HepG2 (cell line): ENCODE data around the gene CNTN4. TPM values are rescaled to one million over a fixed set of nuclear protein-coding genes. Genes with fewer than 3 reads are reported as not detected.

ENCODE experiments used
- ATAC-seq: fragments of 200-7000 bp; cut with Tn5 transposase; 3 replicates; pipeline ENCODE4 v1.9.1; 2020; ENCODE audit warnings: mild to moderate bottlenecking, moderate library complexity
- BruUV-seq: library from RNA; stranded (reverse); fragments of 400-500 nt; replicated peaks from 2 replicates; lab custom pipeline; 2021; lab: Mats Ljungman, UMichigan
- CTCF ChIA-PET: fragments of 300-600 bp; formaldehyde crosslinking; extraction: SDS; loops from one replicate; lab custom pipeline; 2021; ENCODE audit warnings: low total read pairs, inconsistent platforms, low intra/inter-chr PET ratio; lab: Yijun Ruan, JAX
- POLR2A ChIA-PET: fragments of 350-600 bp; sonication (Branson Sonifier 250); formaldehyde crosslinking; loops from one replicate; lab custom pipeline; 2020; ENCODE audit warnings: antibody characterized with exemption, inconsistent platforms; lab: Yijun Ruan, JAX
- DNase-seq: peaks from one replicate; pipeline ENCODE4 v3.0.0-alpha.2; 2015; ENCODE audit warnings: low spot score
- FAIRE-seq: peaks from 3 replicates; lab custom pipeline; 2011; peaks lifted over from hg19 to GRCh38; lab: Jason Lieb, UNC
- H2AFZ ChIP-seq: one replicate; pipeline ENCODE4 v1.6.1; 2011; ENCODE audit warnings: low read length, inconsistent platforms
- H3K27ac ChIP-seq: fragments of 300-600 bp; 3 replicates; pipeline ENCODE4 v1.8.0; 2011; ENCODE audit warnings: mixed run types, mild to moderate bottlenecking, mixed read lengths, low read length, inconsistent platforms; ENCODE audit not compliant: insufficient read depth; ENCODE audit errors: extremely low read length
- H3K27me3 ChIP-seq, 2 experiments: fragments of 200-600 bp in 1 of 2; 2 replicates in 1 of 2; 3 replicates in 1 of 2; pipeline versions ENCODE4 v1.6.0 to v1.8.0; 2011; ENCODE audit warnings: low read length in 2 of 2, mild to moderate bottlenecking in 2 of 2, moderate library complexity in 2 of 2, inconsistent platforms in 1 of 2; ENCODE audit not compliant: insufficient read depth in 2 of 2, control insufficient read depth in 1 of 2
- H3K36me3 ChIP-seq, 2 experiments: fragments of 200-600 bp in 1 of 2; replicated peaks in 1 of 2; 2 replicates in 1 of 2; 3 replicates in 1 of 2; pipeline versions ENCODE4 v1.5.1 to v1.8.0; 2011; ENCODE audit warnings: low read length in 2 of 2, inconsistent platforms in 1 of 2; ENCODE audit not compliant: insufficient read depth in 2 of 2, control insufficient read depth in 1 of 2
- H3K4me1 ChIP-seq: 2 replicates; pipeline ENCODE4 v1.5.1; 2012; ENCODE audit warnings: low read length, inconsistent platforms; ENCODE audit not compliant: insufficient read depth
- H3K4me2 ChIP-seq: 2 replicates; pipeline ENCODE4 v1.6.0; 2011; ENCODE audit warnings: low read depth, low read length, inconsistent platforms
- H3K4me3 ChIP-seq, 3 experiments: fragments of 200-600 bp in 1 of 3; sonication (generic), shearing (Covaris generic) in 1 of 3; replicated peaks in 1 of 3; 2 replicates each; pipeline ENCODE4 v1.5.1; 2011 to 2016; ENCODE audit warnings: low read length in 3 of 3, inconsistent platforms in 2 of 3, low read depth in 2 of 3, mild to moderate bottlenecking in 2 of 3, control low read depth in 1 of 3, mixed read lengths in 1 of 3; ENCODE audit not compliant: insufficient read depth in 1 of 3
- H3K79me2 ChIP-seq: one replicate; pipeline ENCODE4 v1.6.1; 2011; ENCODE audit warnings: low read length, inconsistent platforms; ENCODE audit not compliant: insufficient read depth
- H3K9ac ChIP-seq: 2 replicates; pipeline ENCODE4 v1.6.0; 2011; ENCODE audit warnings: mild to moderate bottlenecking, low read depth, low read length, inconsistent platforms; ENCODE audit not compliant: insufficient read depth
- H3K9me3 ChIP-seq: 2 replicates; pipeline ENCODE4 v1.5.1; 2012; ENCODE audit warnings: mild to moderate bottlenecking, low read length
- H4K20me1 ChIP-seq: 2 replicates; pipeline ENCODE4 v1.6.0; 2011; ENCODE audit warnings: inconsistent platforms, mild to moderate bottlenecking, low read length, moderate library complexity; ENCODE audit not compliant: insufficient read depth
- CHCHD3 ChIP-seq: sonication (generic); formaldehyde crosslinking; IDR thresholded peaks from 2 replicates; pipeline ENCODE4 v1.8.0; 2022; ENCODE audit warnings: mild to moderate bottlenecking, missing genetic modification reagents, moderate library complexity
- HNRNPK ChIP-seq: fragments of 200-400 bp; formaldehyde crosslinking; IDR thresholded peaks from 2 replicates; pipeline ENCODE4 v1.6.1; 2018; ENCODE audit warnings: low read length, low read depth, moderate library complexity, mild to moderate bottlenecking; ENCODE audit not compliant: poor library complexity, severe bottlenecking
- MIXL1 ChIP-seq: IDR thresholded peaks from 2 replicates; pipeline ENCODE4 v1.6.1; 2016
- SMARCC2 ChIP-seq: fragments of 450-650 bp; IDR thresholded peaks from 2 replicates; pipeline ENCODE4 v1.6.1; 2017; ENCODE audit warnings: antibody characterized with exemption, mild to moderate bottlenecking
- TEAD3 ChIP-seq: optimal IDR thresholded peaks from 2 replicates; pipeline ENCODE3; 2016; ENCODE audit warnings: borderline replicate concordance
- ZNF235 ChIP-seq: sonication (generic); formaldehyde crosslinking; IDR thresholded peaks from 2 replicates; pipeline ENCODE4 v1.8.1; 2023; ENCODE audit warnings: mild to moderate bottlenecking, missing genetic modification reagents, borderline replicate concordance
- ZNF335 ChIP-seq: sonication (generic); formaldehyde crosslinking; IDR thresholded peaks from 2 replicates; pipeline ENCODE4 v1.4.0; 2020; ENCODE audit warnings: missing genetic modification reagents
- WGBS: methylation state at CpG from one replicate; pipeline ENCODE4 v1.1.6; 2017; ENCODE audit warnings: low lambda C conversion rate; 5-methylcytosine and 5-hydroxymethylcytosine counted together
- in situ Hi-C: cut with HindIII; loops from 2 replicates; pipeline ENCODE4 v1.10.0; 2017; ENCODE audit warnings: low pct_unique_long_range_greater_than_20kb; ENCODE audit not compliant: extremely low pct_ligation_motif_present
- intact Hi-C: fragments of 100-400 bp; cut with micrococcal nuclease; formaldehyde crosslinking; loops from one replicate; pipeline ENCODE4 v1.10.0; 2022; ENCODE audit not compliant: unreplicated experiment
- polyA plus RNA-seq, 8 experiments: library from polyadenylated mRNA; depleted of rRNA in 3 of 8; stranded (reverse) in 7 of 8; unstranded in 1 of 8; fragments of >200 nt; fragmentation: Illumina TruSeq in 4 of 8; extraction: Trizol in 4 of 8; gene quantifications; 2 replicates each; pipeline versions ENCODE4 v1.2.1 to v1.2.3, GENCODE V29; 2011 to 2016; ENCODE audit warnings: low read depth in 4 of 8, missing spikeins in 1 of 8, mixed read lengths in 1 of 8; ENCODE audit not compliant: insufficient read depth in 1 of 8
- total RNA-seq, 5 experiments: library from RNA; depleted of rRNA; stranded (reverse); fragments of >200 nt; fragmentation: Illumina TruSeq; extraction: Trizol; gene quantifications; 2 replicates each; pipeline ENCODE4 v1.2.3, GENCODE V29; 2016; ENCODE audit warnings: low read depth in 1 of 5
- TF ChIP-seq, protein P1 (sequence below): sonication (generic); formaldehyde crosslinking; IDR thresholded peaks from 2 replicates; pipeline ENCODE4 v1.4.0; 2020; ENCODE audit warnings: mild to moderate bottlenecking, missing genetic modification reagents
- TF ChIP-seq, protein P2 (sequence below): sonication (generic); formaldehyde crosslinking; IDR thresholded peaks from 2 replicates; pipeline ENCODE4 v1.8.1; 2023; ENCODE audit warnings: mild to moderate bottlenecking, moderate library complexity, missing genetic modification reagents
- TF ChIP-seq, protein P3 (sequence below): IDR thresholded peaks from 2 replicates; pipeline ENCODE4 v1.6.1; 2016; ENCODE audit warnings: low read depth, missing genetic modification reagents, missing compliant biosample characterization
- TF ChIP-seq, protein P4 (sequence below), 2 experiments: sonication (generic) in 1 of 2; formaldehyde crosslinking in 1 of 2; IDR thresholded peaks; 2 replicates each; pipeline versions ENCODE4 v1.5.1 to v1.6.1; 2011 to 2020; ENCODE audit warnings: borderline replicate concordance in 1 of 2, low read depth in 1 of 2, low read length in 1 of 2, mild to moderate bottlenecking in 1 of 2, missing genetic modification reagents in 1 of 2, moderate library complexity in 1 of 2

CNTN4 gene
- total and polyA plus RNA-seq, 2 of the 13 experiments (the other 11 are each of a cell fraction or from before 2014, with no cell fraction given), result 0.01 to 0.13 TPM

DNA sequence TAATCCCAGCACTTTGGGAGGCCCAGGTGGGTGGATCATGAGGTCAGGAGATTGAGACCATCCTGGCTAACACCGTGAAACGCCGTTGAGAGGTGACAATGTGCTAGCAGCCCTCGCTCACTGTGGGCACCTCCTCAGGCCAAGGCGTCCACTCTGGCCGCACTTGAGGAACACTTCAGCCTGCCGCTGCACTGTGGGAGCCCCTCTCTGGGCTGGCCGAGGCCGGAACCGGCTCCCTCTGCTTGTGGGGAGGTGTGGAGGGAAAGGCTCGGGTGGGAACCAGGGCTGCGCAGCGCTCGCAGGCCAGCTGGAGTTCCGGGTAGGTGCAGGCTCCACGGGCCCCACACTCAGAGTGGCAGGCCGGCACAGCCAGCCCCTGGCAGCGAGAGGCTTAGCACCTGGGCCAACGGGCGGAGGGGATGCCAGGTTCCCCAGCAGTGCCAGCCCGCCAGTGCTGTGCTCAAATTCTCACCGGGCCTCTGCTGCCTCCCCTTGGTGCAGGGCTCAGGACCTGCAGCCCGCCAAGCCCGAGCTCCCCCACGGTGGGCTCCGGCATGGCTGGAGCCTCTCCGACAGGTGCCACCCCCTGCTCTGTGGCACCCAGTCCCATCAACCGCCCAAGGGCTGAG is 253.6 kb downstream of the CNTN4 start (continued):
- TF ChIP-seq TEAD3 (no peak), SMARCC2 (no peak), CHCHD3 (CRISPR knock-in tag) (no peak), ZNF335 (CRISPR knock-in tag) (no peak), HNRNPK (no peak)
- TF ChIP-seq, protein P1, sequence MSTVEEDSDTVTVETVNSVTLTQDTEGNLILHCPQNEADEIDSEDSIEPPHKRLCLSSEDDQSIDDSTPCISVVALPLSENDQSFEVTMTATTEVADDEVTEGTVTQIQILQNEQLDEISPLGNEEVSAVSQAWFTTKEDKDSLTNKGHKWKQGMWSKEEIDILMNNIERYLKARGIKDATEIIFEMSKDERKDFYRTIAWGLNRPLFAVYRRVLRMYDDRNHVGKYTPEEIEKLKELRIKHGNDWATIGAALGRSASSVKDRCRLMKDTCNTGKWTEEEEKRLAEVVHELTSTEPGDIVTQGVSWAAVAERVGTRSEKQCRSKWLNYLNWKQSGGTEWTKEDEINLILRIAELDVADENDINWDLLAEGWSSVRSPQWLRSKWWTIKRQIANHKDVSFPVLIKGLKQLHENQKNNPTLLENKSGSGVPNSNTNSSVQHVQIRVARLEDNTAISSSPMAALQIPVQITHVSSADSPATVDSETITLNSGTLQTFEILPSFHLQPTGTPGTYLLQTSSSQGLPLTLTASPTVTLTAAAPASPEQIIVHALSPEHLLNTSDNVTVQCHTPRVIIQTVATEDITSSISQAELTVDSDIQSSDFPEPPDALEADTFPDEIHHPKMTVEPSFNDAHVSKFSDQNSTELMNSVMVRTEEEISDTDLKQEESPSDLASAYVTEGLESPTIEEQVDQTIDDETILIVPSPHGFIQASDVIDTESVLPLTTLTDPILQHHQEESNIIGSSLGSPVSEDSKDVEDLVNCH, result no peak
- TF ChIP-seq, protein P2, sequence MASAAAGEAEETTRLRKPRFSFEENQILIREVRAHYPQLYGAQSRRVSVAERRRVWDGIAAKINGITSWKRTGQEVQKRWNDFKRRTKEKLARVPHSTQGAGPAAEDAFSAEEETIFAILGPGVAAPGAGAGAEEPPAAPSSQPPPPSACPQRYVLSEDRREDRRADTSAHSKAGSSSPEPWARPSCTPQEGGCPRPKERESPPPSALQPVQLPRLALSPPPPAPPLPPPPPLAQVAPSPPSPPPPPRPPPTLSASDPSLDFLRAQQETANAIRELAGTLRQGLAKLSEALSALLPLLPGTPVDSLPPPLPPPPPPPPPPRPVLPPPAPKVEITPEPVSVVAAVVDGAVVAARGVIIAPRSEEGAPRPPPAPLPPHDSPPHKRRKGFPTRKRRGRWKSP (CRISPR knock-in tag), result no peak

DNA sequence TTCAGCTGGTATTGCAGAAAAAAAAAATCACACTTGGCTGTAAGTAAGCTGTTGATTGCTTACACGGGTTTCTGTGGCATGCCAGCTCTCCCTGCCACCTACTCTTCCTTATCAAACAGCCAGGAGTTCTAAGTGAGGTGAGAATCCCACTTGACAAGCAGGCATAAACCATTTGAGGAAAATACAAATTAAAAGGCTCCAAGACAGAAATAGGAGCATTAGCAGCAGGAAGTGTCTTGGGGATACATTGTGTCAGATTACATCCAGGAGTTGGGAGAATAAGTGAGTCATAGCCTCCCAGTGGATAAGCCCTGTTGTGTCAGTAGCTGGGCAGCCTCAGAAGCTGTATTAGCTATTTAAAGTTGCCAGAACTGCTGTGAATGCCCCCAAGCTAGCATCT is 256.0 kb downstream of the CNTN4 start:
- Histone ChIP-seq H3K4me1 (no peaks in the 10 kb centered on the region), H3K36me3 (no peaks in the 10 kb centered on the region), H3K4me2 (no peak overlapping the region), H3K9me3 (peaks cover 45% of the 10 kb centered on the region), H3K27ac (no peak overlapping the region), H4K20me1 (no peaks in the 10 kb centered on the region), H3K27me3 (no peaks in the 10 kb centered on the region), H3K9ac (no peak overlapping the region), H3K4me3 (no peak overlapping the region), H3K79me2 (no peaks in the 10 kb centered on the region), H2AFZ (no peak overlapping the region)
- intact Hi-C loops, result no loop called here
- CTCF ChIA-PET, result no interaction called here
- POLR2A ChIA-PET, result no interaction called here
- WGBS, result 0% methylated on average over 1 of the region's 1 CpG
- in situ Hi-C loops, result no loop called here
- no peak for FAIRE-seq
- no TSS peak for BruUV-seq
- ATAC-seq, result no peak
- DNase-seq, result no peak
- TF ChIP-seq, protein P3, sequence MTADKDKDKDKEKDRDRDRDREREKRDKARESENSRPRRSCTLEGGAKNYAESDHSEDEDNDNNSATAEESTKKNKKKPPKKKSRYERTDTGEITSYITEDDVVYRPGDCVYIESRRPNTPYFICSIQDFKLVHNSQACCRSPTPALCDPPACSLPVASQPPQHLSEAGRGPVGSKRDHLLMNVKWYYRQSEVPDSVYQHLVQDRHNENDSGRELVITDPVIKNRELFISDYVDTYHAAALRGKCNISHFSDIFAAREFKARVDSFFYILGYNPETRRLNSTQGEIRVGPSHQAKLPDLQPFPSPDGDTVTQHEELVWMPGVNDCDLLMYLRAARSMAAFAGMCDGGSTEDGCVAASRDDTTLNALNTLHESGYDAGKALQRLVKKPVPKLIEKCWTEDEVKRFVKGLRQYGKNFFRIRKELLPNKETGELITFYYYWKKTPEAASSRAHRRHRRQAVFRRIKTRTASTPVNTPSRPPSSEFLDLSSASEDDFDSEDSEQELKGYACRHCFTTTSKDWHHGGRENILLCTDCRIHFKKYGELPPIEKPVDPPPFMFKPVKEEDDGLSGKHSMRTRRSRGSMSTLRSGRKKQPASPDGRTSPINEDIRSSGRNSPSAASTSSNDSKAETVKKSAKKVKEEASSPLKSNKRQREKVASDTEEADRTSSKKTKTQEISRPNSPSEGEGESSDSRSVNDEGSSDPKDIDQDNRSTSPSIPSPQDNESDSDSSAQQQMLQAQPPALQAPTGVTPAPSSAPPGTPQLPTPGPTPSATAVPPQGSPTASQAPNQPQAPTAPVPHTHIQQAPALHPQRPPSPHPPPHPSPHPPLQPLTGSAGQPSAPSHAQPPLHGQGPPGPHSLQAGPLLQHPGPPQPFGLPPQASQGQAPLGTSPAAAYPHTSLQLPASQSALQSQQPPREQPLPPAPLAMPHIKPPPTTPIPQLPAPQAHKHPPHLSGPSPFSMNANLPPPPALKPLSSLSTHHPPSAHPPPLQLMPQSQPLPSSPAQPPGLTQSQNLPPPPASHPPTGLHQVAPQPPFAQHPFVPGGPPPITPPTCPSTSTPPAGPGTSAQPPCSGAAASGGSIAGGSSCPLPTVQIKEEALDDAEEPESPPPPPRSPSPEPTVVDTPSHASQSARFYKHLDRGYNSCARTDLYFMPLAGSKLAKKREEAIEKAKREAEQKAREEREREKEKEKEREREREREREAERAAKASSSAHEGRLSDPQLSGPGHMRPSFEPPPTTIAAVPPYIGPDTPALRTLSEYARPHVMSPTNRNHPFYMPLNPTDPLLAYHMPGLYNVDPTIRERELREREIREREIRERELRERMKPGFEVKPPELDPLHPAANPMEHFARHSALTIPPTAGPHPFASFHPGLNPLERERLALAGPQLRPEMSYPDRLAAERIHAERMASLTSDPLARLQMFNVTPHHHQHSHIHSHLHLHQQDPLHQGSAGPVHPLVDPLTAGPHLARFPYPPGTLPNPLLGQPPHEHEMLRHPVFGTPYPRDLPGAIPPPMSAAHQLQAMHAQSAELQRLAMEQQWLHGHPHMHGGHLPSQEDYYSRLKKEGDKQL (CRISPR knock-in tag), result no peak
- TF ChIP-seq ZNF235 (no peak), MIXL1 (no peak)
- TF ChIP-seq, protein P4, sequence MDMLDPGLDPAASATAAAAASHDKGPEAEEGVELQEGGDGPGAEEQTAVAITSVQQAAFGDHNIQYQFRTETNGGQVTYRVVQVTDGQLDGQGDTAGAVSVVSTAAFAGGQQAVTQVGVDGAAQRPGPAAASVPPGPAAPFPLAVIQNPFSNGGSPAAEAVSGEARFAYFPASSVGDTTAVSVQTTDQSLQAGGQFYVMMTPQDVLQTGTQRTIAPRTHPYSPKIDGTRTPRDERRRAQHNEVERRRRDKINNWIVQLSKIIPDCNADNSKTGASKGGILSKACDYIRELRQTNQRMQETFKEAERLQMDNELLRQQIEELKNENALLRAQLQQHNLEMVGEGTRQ (IDR thresholded peaks at IDR 0.05; ENCODE audit: low read depth, low read length), result no peak
- TF ChIP-seq, protein P4 (CRISPR knock-in tag; IDR thresholded peaks at IDR 0.05; ENCODE audit: borderline replicate concordance), result no peak
